Rectal smooth muscle tissue (tissue), 1 donor: ENCODE data around the gene IQSEC3.
"Not testable (repeated sequence)": the region's sequence is repeated elsewhere in the genome, so short reads cannot be mapped to it uniquely, and the experiment has no call there.

Source experiments
- H3K27ac ChIP-seq: one replicate; pipeline ENCODE4 v1.7.0; 2013; ENCODE audit warnings: low read depth, low read length, inconsistent platforms
- H3K27me3 ChIP-seq: one replicate; pipeline ENCODE4 v1.7.0; 2013; ENCODE audit warnings: low read length; ENCODE audit not compliant: control insufficient read depth, insufficient read depth
- H3K36me3 ChIP-seq: one replicate; pipeline ENCODE4 v1.7.0; 2013; ENCODE audit warnings: low read length; ENCODE audit not compliant: control insufficient read depth, insufficient read depth
- H3K4me1 ChIP-seq: one replicate; pipeline ENCODE4 v1.7.0; 2013; ENCODE audit warnings: low read length; ENCODE audit not compliant: control insufficient read depth, insufficient read depth
- H3K4me3 ChIP-seq: one replicate; pipeline ENCODE4 v1.7.0; 2013; ENCODE audit warnings: low read length
- H3K9ac ChIP-seq: one replicate; pipeline ENCODE4 v1.7.0; 2013; ENCODE audit warnings: low read length

The IQSEC3 gene

GRCh38 chr12:177980-178828 is 111.6 kb downstream of the IQSEC3 start:
- Histone ChIP-seq H3K4me1 (peaks cover 2% of the 10 kb centered on the region), H3K4me3 (no peak overlapping the region), H3K9ac (no peak overlapping the region), H3K27ac (no peak overlapping the region), H3K27me3 (no peaks in the 10 kb centered on the region), H3K36me3 (no peaks in the 10 kb centered on the region)

GRCh38 chr12:178829-179109 is 112.2 kb downstream of the IQSEC3 start:
- H3K4me1 ChIP-seq = peaks cover 2% of the 10 kb centered on the region
- H3K9ac ChIP-seq = no peak overlapping the region
- H3K27ac ChIP-seq = no peak overlapping the region
- H3K4me3 ChIP-seq = no peak overlapping the region
- H3K36me3 ChIP-seq = no peaks in the 10 kb centered on the region
- H3K27me3 ChIP-seq = no peaks in the 10 kb centered on the region

GRCh38 chr12:179131-179884 is 112.7 kb downstream of the IQSEC3 start:
- no peak overlapping the region for H3K9ac ChIP-seq
- H3K36me3 ChIP-seq = no peaks in the 10 kb centered on the region
- H3K27ac ChIP-seq = no peak overlapping the region
- no peaks in the 10 kb centered on the region for H3K27me3 ChIP-seq
- H3K4me3 ChIP-seq = no peak overlapping the region
- H3K4me1 ChIP-seq = peaks cover 2% of the 10 kb centered on the region

GRCh38 chr12:179885-180284 is 113.3 kb downstream of the IQSEC3 start:
- Histone ChIP-seq H3K27me3 (no peaks in the 10 kb centered on the region), H3K4me3 (no peak overlapping the region), H3K36me3 (no peaks in the 10 kb centered on the region), H3K27ac (no peak overlapping the region), H3K4me1 (peaks cover 2% of the 10 kb centered on the region), H3K9ac (no peak overlapping the region)

- H3K4me3 ChIP-seq = no peak overlapping the region
- H3K9ac ChIP-seq = no peak overlapping the region
- peaks cover 2% of the 10 kb centered on the region for H3K4me1 ChIP-seq
- H3K27ac ChIP-seq = no peak overlapping the region
- no peaks in the 10 kb centered on the region for H3K27me3 ChIP-seq
- H3K36me3 ChIP-seq = no peaks in the 10 kb centered on the region
These were observed 113.9 kb downstream of the IQSEC3 start for GRCh38 chr12:180445-180844.

GRCh38 chr12:181921-182320 is 115.4 kb downstream of the IQSEC3 start:
- Histone ChIP-seq H3K4me3 (no peak overlapping the region), H3K27ac (no peak overlapping the region), H3K27me3 (no peaks in the 10 kb centered on the region), H3K36me3 (no peaks in the 10 kb centered on the region), H3K9ac (no peak overlapping the region), H3K4me1 (no peaks in the 10 kb centered on the region)

GRCh38 chr12:182381-182892 is 115.9 kb downstream of the IQSEC3 start:
- H3K4me1 ChIP-seq = no peaks in the 10 kb centered on the region
- no peak overlapping the region for H3K27ac ChIP-seq
- no peaks in the 10 kb centered on the region for H3K36me3 ChIP-seq
- no peaks in the 10 kb centered on the region for H3K27me3 ChIP-seq
- H3K4me3 ChIP-seq = no peak overlapping the region
- H3K9ac ChIP-seq = no peak overlapping the region

- no peak overlapping the region for H3K9ac ChIP-seq
- H3K36me3 ChIP-seq = no peaks in the 10 kb centered on the region
- H3K4me1 ChIP-seq = no peaks in the 10 kb centered on the region
- H3K4me3 ChIP-seq = no peak overlapping the region
- no peak overlapping the region for H3K27ac ChIP-seq
- no peaks in the 10 kb centered on the region for H3K27me3 ChIP-seq
These were observed 118.4 kb downstream of the IQSEC3 start for GRCh38 chr12:184811-185575.

- Histone ChIP-seq H3K27me3 (no peaks in the 10 kb centered on the region), H3K4me3 (no peak overlapping the region), H3K4me1 (no peaks in the 10 kb centered on the region), H3K9ac (no peak overlapping the region), H3K27ac (no peak overlapping the region), H3K36me3 (no peaks in the 10 kb centered on the region)
These were observed 119.0 kb downstream of the IQSEC3 start for GRCh38 chr12:185576-185955.

GRCh38 chr12:186006-186625 is 119.5 kb downstream of the IQSEC3 start:
- Histone ChIP-seq H3K4me3 (no peak overlapping the region), H3K27me3 (no peaks in the 10 kb centered on the region), H3K9ac (no peak overlapping the region), H3K27ac (no peak overlapping the region), H3K36me3 (no peaks in the 10 kb centered on the region), H3K4me1 (no peaks in the 10 kb centered on the region)

- not testable (repeated sequence) for H3K9ac ChIP-seq, H3K36me3 ChIP-seq, H3K4me1 ChIP-seq, H3K27ac ChIP-seq, H3K27me3 ChIP-seq
- peak overlapping the region; percentile 66 for H3K4me3 ChIP-seq
These were observed 121.7 kb downstream of the IQSEC3 start for GRCh38 chr12:187986-188909.
